GM18858 (cell line): ENCODE data around the gene ODAM.
"Not testable (repeated sequence)": the region's sequence is repeated elsewhere in the genome, so short reads cannot be mapped to it uniquely, and the experiment has no call there.

ENCODE experiments used
- ATAC-seq: cut with Tn5 transposase; IDR thresholded peaks from one replicate; pipeline ENCODE4 v1.9.1; 2021; ENCODE audit not compliant: unreplicated experiment

The ODAM gene, protein sequence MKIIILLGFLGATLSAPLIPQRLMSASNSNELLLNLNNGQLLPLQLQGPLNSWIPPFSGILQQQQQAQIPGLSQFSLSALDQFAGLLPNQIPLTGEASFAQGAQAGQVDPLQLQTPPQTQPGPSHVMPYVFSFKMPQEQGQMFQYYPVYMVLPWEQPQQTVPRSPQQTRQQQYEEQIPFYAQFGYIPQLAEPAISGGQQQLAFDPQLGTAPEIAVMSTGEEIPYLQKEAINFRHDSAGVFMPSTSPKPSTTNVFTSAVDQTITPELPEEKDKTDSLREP

GRCh38 chr4:70195425-70195824 lies at the start of gene ODAM:
Gene ODAM (plus strand): TSS chr4:70195725. CDS start chr4:70196544, 819 bp downstream.
- ATAC-seq = no peak

DNA sequence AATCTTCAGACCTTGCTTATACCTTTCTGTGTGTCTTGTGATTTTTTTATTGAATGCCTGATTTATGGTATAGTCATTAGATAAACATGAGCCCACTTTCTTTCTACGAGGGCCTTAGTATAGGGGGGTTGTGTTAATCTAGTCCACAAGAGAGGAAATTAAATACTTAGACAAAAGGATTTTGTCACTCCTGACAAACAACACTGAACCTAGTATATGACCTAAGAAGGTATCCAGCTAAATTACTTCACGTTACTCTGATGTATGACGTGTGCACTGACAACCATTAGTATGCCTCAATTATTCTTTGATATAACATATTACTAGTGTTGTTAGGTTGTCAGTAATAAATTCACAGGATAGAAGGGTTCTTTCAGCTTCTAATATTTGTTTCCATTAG lies 44.3 kb upstream of the ODAM start:
- no peak for ATAC-seq

GRCh38 chr4:70152088-70152487 lies 43.4 kb upstream of the ODAM start:
- no peak for ATAC-seq

GRCh38 chr4:70153937-70154336 lies 41.6 kb upstream of the ODAM start, which contains the start of gene PRR27:
Gene PRR27 (plus strand): TSS chr4:70154237. CDS start chr4:70154376, 139 bp downstream.
- ATAC-seq = no peak

GRCh38 chr4:70158576-70158975 lies 36.9 kb upstream of the ODAM start:
- no peak for ATAC-seq

- no peak for ATAC-seq
These were observed 18.4 kb upstream of the ODAM start for GRCh38 chr4:70177090-70177489.

- no peak for ATAC-seq
These were observed 17.4 kb upstream of the ODAM start for GRCh38 chr4:70178075-70178660.

DNA sequence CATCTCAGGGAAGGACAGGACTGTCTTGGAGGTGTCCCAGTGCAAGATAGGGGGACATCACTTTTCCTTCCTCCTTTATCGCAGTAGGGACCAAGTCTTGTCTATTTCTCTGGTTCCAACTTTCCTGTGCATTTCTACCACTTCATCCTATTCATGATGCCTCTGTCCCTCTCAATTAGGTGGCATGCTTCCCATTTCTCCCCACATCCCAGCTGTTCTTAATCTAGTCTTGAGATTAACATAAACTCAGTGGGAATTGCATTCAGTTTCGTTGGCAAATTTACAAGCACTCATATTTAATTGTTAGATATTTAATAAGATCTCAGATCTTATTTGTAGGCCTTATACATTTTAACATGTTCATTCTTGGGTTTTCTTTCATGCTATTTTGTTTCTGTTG lies 15.7 kb upstream of the ODAM start:
- ATAC-seq = no peak

- ATAC-seq = no peak
These were observed 13.7 kb upstream of the ODAM start for GRCh38 chr4:70181864-70182263.

GRCh38 chr4:70182517-70183167 lies 12.9 kb upstream of the ODAM start:
- no peak for ATAC-seq

- ATAC-seq = peak; percentile 74
These were observed 12.2 kb upstream of the ODAM start for GRCh38 chr4:70183168-70183939.

DNA sequence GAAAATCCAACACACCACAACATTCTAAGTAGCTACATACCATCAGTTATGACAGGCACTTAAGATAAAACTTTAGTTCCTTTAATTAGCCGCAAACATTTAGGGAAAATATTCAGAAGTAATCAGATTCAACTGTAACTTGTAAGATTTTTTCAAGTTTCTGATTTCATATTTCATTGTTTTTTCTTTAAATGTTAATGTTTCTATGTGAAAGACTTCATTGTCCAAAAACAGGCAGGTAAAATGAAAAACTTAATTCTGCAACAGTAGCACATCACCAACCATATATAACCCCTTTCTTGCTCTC lies 11.6 kb upstream of the ODAM start:
- ATAC-seq = no peak

DNA sequence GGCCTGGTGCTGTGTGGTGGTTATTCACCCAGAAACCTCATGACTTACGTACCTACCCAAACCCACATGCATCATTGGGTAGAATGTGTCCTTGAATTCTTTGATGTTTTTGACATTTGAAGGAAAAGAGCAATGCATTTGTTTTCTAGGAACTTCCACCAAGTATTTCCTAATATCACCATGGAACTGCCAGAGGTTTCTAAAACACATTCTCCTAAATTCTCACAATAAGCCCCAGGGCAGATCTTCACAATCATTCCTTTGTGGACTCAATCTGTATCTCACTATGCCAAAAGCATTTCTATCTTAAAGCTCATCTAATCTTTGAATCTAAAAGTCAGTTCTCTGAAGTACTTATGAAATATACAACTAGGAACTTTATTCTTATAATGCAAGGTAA lies 8.3 kb upstream of the ODAM start:
- no peak for ATAC-seq

DNA sequence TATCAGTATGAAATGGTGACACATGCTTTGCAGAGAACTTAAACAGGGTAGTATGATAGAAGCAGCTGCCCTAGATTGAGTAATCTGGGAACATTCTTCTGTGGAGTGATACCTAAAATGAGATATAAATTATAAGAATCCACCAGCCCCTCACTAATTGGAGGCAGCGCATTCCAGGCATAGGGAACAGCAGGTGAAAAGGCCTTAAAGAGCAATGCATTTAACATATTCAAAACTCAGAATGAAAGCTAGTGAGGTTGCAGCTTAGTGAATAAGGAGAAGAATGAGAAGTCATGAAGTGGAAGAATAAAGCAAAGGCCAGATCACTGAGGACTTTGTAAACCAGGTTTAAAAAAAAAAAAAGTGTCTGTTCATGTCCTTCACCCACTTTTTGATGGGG lies 4.9 kb upstream of the ODAM start:
- ATAC-seq = no peak

DNA sequence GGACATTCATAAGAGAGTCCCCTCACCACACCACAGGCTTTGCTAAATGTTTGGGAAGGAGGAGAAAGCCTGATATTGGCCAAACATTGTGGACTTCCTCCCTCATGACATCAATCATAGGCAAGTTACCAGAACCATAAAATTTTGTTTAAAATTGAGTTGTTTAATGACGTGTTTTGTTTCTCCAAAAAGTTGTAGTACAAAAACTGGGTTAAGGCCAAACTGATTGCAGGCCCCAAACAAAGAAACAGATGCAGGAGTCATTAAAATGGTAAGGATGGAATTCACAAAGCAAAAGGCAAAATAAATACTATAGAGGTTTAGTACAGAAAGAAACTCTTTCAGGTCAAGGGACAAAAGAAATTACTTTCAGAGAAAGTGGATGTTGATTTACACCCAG lies 3.9 kb upstream of the ODAM start:
- no peak for ATAC-seq

DNA sequence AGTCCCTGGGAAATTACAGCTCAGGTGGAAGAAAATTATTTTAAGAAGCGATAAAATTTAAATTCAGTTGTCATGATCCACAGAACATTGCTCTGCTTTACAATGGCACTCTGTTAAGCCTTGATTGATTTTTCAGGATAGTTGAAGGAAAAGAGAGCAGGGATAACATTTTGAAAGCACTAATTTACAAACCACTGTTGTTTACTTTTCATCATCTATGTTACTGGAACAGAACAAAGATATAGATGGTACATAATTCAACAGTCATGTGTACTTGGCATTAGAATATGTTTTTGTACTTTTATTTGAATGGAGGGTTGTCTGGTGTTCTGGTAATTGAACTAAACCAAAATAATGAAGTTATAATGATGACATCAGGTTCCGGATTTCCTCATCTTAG lies 2.6 kb upstream of the ODAM start:
- ATAC-seq = no peak

GRCh38 chr4:70196857-70197256 lies 1.3 kb downstream of the ODAM start:
- ATAC-seq = no peak

DNA sequence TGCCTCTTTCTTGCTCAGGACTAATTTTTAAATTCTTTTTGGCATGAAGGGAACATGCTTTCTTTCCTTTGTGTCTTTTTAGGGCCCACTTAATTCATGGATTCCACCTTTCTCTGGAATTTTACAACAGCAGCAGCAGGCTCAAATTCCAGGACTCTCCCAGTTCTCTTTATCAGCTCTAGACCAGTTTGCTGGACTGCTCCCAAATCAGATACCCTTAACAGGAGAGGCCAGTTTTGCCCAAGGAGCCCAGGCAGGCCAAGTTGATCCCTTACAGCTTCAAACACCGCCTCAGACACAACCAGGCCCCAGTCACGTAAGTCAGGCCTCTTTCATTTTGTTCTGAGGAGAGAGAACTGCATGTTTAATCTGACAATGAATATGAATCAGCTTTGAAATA lies 2.3 kb downstream of the ODAM start:
- ATAC-seq = no peak

DNA sequence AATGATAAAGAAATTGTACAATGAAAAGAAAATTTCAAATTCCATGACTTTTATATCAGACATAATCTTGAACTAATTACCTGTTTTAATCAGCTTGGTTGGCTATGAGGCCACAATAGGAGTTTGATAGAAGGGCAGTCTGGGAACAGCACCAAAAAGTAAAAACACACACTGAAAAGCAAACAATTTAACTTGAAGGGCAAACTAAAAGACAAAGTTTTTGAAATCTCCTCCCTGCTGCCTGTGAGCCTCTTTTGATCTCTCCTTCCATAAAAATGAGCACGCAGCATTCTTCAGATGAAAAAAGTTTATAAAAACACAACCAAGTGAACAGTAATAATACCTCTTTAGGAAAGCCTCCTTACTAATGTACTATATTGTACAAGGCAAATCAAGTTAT lies 8.1 kb downstream of the ODAM start:
- ATAC-seq = no peak

DNA sequence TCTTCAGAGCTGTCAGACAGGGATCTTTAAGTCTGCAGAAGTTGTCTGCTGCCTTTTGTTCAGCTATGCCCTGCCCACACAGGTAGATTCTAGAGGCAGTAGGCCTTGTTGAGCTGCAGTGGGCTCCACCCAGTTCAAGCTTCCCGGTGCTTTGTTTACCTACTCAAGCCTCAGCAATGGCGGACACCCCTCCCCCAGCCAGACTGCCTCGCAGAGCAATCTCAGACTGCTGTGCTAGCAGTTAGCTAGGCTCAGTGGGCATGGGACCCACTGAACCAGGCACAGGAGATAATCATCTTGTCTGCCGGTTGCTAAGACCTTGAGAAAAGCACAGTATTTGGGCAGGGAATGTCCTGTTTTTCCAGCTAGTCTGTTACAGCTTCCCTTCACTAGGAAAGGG lies 17.2 kb downstream of the ODAM start:
- not testable (repeated sequence) for ATAC-seq

GRCh38 chr4:70216109-70216508 lies 20.6 kb downstream of the ODAM start:
- not testable (repeated sequence) for ATAC-seq

GRCh38 chr4:70216550-70216949 lies 21.0 kb downstream of the ODAM start:
- not testable (repeated sequence) for ATAC-seq
